HG03064 (cell line): ENCODE results near the gene PCP4.
"Not testable (repeated sequence)": the region's sequence is repeated elsewhere in the genome, so short reads cannot be mapped to it uniquely, and the experiment has no call there.

Source experiments
- ATAC-seq: cut with Tn5 transposase; IDR thresholded peaks from one replicate; pipeline ENCODE4 v1.9.1; 2021; ENCODE audit warnings: low read depth; ENCODE audit not compliant: unreplicated experiment

PCP4 gene

DNA sequence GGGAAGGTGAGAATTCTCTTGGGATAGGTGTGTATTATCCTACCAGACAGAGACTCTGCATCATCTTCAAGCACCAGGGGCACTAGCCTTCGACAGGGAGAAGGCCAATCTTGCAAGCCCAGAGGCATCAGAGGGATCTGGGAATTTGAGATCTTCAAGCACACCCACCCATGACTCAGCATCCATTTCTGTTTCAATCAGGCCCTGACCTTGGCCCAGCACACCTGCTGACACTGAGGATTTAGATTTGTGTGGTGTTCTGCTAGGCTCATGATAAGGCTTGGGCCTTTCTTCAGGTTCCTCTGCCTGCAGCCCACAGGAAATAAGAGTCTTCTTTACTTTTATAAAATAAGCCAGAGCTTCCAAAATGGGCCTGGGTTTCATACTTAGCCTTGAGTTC is 6.6 kb upstream of the PCP4 start:
- no peak for ATAC-seq

DNA sequence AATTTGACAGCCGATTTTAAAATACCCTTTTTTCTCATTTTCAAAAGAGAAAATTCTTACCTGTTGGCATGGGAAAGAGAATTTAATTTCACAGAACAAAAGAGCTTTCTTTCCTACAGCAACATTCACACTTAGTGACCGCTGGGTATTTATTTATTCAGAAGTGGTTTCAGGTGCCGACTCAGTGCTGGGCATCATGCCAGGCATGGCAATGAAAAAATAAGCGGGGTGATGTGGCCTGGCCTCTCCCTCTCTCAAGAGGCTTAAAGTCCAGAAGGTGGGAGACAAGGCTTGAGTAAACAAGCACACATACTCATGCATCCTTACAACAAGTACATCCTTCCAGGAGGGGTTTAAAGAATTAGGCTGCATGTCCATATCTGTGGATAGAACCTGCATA is 4.1 kb upstream of the PCP4 start:
- no peak for ATAC-seq

- ATAC-seq, result no peak
These were observed 1.1 kb upstream of the PCP4 start for GRCh38 chr21:39866093-39866492.

DNA sequence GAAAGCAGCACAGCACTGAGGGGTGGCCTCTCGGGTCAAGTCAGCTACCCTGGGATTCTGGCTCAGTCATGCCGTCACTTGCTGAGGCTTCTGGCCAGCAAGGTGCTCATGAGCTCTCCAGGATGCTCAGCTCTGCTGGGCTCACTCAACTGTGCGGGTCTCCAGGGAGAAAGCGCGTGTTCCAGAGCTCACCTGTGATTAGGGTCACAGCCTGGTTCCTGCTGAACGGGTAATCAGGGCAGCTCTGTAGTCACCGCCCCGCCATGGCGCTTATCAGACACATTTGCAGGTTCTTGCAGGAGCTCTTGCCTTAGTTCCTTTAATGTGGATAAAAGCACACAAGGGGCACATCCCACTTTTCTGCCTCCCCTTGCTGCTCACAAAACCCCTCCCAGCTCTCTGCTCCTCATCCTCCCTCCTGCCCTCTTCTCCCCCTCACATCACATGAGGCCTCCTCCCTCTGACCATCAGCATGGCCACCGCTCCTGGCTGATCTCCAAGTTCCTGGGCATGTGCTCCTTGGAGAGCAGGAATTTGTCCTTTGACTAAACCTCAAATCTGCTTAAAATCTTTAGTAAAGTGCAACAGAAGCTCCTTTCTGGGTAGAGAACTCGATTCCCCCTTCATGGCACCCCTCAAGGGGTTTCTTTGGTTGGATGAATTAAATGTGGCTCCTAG is 2.0 kb downstream of the PCP4 start:
- no peak for ATAC-seq

DNA sequence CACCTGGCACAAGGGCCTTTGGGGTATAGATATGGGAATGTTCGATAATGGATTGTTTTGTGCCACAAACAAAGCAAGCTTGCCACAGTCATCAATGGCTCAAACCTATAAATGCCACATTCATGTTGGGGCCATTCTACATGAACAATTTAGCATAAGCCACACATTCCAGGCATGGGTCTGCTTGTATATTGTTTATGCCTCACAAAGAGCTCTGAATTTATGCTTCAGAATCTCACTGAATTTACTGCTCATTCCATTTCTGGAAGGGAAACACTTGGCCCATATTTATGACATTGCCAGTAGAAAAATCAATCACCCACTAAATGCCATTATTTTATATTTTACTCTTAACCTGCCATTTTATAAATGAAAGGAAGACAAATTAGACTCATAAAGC is 6.4 kb downstream of the PCP4 start:
- ATAC-seq, result no peak

GRCh38 chr21:39874206-39874605 is 7.0 kb downstream of the PCP4 start:
- ATAC-seq, result no peak

DNA sequence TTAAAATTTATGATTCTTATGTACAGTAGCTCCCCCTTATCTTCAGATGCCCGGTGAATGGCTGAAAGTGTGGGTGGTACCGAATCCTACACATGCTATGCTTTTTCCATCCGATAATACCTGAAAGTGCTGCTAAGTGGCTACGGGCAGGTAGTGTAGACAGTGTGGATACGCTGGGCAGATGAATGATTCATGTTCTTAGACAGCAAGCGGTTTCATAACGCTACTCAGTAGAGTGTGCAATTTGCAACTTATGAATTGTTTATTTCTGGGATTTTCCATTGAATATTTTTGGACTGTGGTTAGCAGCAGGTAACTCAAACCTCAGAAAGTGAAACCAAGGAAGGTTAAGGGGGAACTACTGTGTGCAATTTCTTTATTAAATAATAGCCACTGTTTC is 7.5 kb downstream of the PCP4 start:
- ATAC-seq, result no peak

DNA sequence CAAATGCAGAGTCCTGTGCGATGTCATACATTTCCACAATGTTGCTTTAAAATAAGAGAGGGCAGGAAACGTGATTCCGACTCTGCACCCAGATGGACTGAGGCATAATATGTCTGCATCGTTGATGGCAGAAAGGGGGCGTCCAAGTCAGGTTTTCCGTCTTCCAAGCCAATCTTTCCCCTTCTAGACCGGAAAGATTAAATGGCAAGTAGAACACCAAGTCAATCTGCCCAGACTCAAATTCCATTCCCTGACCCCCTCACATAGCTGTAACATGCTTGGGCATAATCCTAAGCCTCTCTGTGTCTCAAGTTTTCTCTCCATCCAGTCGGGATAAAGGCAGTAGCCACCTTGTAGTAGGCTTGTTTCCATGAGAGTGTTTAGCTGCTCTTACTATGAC is 14.4 kb downstream of the PCP4 start:
- no peak for ATAC-seq

DNA sequence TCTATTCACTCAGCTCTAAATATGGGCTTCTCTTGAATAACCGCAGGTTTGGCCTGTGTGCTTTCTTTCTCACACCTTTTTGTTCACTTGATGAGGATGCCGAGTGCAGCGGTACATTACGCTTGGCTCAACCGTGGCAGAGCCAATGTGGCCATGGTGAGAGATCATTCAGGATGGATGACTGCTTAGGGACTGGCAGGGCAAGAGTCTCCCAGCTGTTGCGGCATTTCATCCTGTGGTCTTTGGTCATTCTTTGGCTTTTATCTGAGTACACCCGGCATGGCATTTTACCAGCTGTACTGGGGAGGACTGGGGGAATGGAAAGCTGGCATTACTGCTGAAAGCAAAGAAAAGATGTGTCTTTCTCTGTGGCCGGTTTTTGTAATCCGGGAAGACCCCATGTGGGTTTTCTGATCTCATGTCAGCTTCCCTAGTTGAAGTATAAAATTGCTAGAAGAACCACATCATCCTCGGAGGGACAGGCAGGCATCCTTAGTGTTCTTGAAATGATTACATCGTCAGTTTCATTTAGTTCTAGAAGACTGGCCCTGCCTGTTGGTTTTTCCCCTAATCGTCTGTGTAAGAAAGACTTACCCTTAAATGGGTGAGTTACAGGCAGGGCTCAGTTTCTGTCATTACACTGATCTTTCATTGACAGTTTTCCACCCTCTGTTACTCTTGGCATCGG is 15.1 kb downstream of the PCP4 start:
- ATAC-seq, result no peak

DNA sequence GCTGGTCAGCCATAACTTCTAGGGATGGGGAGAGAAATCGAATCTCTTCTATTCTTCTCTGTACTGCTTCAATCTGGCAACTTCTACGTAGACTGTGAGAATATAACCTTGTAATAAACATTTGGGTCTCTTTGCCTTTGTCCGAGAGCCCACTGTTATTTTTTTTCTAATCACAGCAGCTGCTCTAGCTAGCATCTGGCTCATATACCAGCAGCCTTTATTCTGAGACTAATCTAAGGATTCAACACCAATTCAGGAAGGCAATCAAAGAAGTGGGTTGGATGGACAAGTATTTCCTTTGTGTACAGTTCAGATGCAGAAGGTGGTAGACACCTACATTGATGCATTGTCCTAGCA is 15.6 kb downstream of the PCP4 start:
- ATAC-seq, result no peak

DNA sequence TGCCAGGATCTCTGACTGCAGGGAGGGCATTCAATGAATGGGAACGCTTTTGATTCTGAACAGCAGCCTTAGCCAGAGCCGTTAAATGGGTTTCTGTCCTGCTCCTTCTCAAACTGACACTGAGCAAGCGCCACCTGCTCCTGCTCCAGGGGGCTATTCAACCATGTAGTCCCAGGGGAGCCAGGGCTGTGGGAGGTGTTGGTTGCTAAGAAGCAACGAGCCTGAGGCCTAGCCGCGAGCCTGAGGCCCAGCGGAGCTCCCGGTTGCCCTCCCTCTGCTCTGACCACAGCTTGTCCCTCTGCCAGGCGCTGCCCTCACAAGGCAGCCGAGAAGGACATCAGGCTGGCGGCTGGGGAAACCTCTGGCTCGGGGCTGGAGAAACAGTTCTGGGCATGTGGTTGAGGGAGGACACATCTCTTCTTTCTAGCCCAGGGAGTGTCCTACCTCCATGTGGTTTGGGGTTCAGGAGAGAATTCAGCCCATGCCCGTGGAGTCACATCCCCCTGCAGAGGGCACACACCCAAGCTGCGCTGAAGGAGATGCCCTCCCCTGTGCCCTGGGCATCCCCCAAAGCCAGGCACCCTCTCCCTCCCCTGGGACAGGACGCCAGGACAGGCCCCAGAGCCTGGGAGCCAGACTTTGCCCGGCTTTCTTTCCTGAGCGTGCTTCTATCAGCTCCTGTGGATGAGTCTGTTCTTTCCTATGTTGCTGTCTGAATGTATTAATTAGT is 18.0 kb downstream of the PCP4 start:
- ATAC-seq, result no peak

DNA sequence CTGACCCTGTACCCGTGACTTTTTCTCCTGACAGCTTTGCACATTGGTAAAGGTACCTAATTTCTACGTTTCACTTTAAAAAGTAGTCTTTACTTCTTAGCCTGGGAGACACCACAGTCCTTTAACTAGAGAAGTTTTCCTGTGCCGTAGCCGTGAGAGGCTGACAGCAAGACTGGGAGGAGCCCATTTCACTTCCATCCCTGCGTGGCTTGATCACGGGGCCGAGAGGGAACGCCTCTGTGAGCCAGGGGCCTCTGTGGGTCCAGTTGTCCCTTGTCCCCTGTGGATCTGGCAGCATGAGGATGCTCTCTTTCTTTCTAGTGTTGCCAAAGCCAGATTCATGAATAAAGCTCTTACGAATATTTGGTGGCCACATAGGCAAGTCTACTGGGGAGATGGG is 21.6 kb downstream of the PCP4 start:
- ATAC-seq, result no peak

GRCh38 chr21:39891111-39891510 is 23.9 kb downstream of the PCP4 start:
- ATAC-seq, result no peak

GRCh38 chr21:39891863-39892262 is 24.6 kb downstream of the PCP4 start:
- ATAC-seq, result not testable (repeated sequence)

DNA sequence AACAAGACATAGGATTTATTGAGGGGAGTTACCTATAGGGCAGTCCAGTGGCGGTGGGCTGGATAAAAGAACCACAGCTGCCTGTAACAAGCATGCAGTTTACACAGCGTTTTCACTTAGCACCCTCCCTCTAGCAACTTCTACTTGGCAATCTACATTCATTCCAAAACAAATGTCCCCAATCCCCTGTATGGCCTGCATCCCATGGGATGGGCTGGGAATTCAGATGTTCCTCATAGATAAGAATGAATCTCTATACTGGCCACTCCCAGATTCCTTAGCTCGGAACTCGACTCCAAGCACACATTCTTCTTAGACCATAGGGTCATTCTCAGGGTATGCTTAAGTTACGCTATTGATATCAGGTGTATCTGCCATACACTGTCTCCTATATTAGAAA is 33.3 kb downstream of the PCP4 start:
- no peak for ATAC-seq

DNA sequence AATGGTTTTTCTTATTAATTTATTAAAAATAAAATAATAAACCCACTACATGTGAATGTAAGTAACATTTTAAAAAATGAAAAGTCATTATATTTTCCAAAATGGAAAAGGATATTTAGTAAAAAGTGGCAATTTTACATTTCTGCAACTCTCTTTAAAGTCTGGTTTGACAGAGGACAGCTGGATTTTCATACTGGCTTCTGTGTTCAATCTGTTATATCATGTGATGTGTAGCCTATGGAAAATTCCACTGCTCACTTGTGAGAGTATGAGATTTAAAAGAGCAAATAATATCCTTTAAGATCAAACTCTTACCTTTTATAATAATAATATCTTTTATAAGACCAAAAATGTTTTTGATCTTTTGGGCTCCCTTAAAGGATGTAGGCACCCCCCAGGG is 33.7 kb downstream of the PCP4 start:
- ATAC-seq, result no peak

- no peak for ATAC-seq
These were observed 35.7 kb downstream of the PCP4 start for GRCh38 chr21:39902986-39903385.

DNA sequence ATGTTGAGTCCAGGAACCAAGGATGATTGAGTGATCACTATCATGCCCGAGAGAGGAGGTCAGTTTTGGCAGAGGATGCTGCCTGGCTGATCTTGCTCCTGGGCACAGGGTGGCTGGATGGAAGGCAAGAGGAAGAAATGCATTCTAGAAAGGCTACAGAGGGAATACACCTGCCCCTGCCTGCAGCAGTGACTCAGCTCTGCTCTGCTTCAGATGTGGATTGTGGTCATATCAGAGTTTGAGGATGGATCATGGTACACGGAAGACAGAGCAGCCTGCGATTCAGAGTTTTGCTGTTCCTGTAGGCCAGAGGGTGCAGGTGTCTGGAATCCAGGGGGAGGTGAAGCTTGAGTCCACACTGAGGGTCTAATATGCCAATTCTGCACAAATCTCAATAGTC is 37.2 kb downstream of the PCP4 start:
- ATAC-seq, result no peak

DNA sequence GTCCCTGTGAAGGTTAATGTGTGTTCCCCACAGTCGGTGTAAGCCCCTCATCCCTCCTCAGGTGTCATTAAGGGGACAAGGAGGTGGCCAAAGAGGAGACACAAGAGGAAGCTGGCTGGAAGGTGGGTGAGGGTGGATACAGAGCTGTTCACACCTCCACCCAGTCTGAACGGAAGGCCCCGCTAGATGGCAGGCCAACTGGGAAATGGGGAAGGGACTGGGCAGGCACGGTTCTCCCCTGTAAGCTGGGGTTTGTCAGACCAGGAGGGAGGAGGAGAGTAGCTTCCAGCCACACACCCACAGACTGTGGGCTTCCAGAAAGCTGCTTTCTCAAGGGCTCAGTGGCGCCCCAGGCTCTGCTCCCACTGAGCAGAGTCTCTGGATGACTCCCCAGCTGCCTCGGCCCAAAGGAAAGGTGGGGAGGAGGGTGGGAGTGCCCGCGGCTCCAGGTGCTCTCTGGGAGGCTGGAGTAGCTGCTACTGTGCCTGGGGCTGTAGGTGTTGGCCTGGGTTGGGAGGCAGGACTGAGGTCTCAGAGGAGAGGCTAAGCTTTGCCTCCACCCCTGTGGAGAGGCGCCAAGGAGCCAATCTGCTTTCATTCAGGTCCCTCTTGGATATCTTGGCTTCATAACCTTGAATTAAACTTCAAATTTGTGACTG is 41.2 kb downstream of the PCP4 start:
- no peak for ATAC-seq

GRCh38 chr21:39911286-39912199 is 44.3 kb downstream of the PCP4 start:
- no peak for ATAC-seq
